ENCODE results near the gene NACC2.

DNA sequence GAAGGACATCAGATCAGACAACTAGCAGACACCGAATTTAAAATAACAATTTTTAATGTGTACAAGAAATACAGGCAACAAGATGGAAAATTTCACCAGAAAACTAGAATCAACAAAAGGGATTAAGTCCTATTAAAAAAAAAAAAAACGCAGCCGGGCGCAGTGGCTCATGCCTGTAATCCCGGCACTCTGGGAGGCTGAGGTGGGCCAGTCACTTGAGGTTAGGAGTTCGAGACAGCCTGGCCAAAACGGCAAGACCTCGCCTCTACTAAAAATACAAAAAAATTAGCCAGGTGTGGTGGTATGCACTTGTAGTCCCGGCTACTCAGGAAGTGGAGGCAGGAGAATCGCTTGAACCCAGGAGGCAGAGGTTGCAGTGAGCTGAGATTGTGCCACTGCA is 69.6 kb downstream of the NACC2 start:
- TF ChIP-seq POLR2A (IDR thresholded peaks at IDR 0.05) (no peak), POLR2AphosphoS5 (IDR thresholded peaks at IDR 0.05) (no peak)
- TF ChIP-seq, protein P1, sequence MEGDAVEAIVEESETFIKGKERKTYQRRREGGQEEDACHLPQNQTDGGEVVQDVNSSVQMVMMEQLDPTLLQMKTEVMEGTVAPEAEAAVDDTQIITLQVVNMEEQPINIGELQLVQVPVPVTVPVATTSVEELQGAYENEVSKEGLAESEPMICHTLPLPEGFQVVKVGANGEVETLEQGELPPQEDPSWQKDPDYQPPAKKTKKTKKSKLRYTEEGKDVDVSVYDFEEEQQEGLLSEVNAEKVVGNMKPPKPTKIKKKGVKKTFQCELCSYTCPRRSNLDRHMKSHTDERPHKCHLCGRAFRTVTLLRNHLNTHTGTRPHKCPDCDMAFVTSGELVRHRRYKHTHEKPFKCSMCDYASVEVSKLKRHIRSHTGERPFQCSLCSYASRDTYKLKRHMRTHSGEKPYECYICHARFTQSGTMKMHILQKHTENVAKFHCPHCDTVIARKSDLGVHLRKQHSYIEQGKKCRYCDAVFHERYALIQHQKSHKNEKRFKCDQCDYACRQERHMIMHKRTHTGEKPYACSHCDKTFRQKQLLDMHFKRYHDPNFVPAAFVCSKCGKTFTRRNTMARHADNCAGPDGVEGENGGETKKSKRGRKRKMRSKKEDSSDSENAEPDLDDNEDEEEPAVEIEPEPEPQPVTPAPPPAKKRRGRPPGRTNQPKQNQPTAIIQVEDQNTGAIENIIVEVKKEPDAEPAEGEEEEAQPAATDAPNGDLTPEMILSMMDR (IDR thresholded peaks at IDR 0.05 in 8 of 11, conservative IDR thresholded peaks at IDR 0.05 in 3 of 11), result no peak
